ENCODE data around the gene USH1G. TPM values are rescaled to one million over a fixed set of nuclear protein-coding genes. Genes with fewer than 3 reads are reported as not detected.

Gene USH1G
- total RNA-seq, 1 experiment from 2014 or later: 2.7 TPM

DNA sequence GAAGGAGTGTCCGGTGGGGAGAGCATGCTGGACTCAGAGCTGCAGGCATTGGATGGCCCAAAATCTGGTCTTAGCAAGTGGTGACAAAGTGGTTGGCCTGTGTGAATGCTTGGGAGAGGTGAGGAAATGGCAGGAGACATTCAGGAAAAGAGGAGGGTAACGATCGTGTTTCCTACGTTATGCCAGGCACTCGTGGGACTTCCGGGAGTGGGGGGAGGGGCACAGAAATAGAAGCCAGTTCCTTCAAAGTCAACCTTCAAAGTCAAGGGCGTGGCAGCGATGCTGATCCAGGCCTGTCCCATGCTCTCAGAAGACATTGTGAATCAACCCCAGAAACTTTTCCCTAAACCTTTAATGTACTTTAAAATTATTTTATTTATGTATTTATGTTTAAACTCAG is 16.5 kb upstream of the USH1G start:
- H3K14ac ChIP-seq (ENCODE audit: insufficient read depth, low read length): no peak overlapping the region
- H3T11ph ChIP-seq (ENCODE audit: low read length): no peak overlapping the region
- no peak overlapping the region for H4K5ac ChIP-seq (ENCODE audit: insufficient read length, low read depth, low read length)
- H3K23ac ChIP-seq (ENCODE audit: insufficient read length, low read depth, low read length): no peak overlapping the region
- H4K8ac ChIP-seq (replicated peaks; ENCODE audit: insufficient read length, low read depth, low read length): no peak overlapping the region
- no peak overlapping the region for H2BK120ac ChIP-seq (ENCODE audit: low read depth, low read length, poor library complexity, severe bottlenecking)
- no peak overlapping the region for H3K4me2 ChIP-seq (ENCODE audit: insufficient read depth, insufficient read length, low read length)
- no peaks in the 10 kb centered on the region for H3K79me1 ChIP-seq (ENCODE audit: insufficient read depth, low read depth, low read length, poor library complexity, severe bottlenecking)
- H3K27me3 ChIP-seq (ENCODE audit: insufficient read depth, low read length): peaks cover 25% of the 10 kb centered on the region
- WGBS (ENCODE audit: extremely low coverage, insufficient read length, low lambda C conversion rate): no CpG with 5 or more reads among the region's 8 CpGs
- H2BK5ac ChIP-seq (ENCODE audit: insufficient read length, low read length): no peak overlapping the region
- H3K9me3 Mint-ChIP-seq: no peaks in the 10 kb centered on the region; a peak in 1 of 5 replicates
- H2AFZ ChIP-seq (ENCODE audit: low read length): no peak overlapping the region
- H2BK15ac ChIP-seq (ENCODE audit: low read depth, low read length): no peak overlapping the region
- TF ChIP-seq, protein P1, sequence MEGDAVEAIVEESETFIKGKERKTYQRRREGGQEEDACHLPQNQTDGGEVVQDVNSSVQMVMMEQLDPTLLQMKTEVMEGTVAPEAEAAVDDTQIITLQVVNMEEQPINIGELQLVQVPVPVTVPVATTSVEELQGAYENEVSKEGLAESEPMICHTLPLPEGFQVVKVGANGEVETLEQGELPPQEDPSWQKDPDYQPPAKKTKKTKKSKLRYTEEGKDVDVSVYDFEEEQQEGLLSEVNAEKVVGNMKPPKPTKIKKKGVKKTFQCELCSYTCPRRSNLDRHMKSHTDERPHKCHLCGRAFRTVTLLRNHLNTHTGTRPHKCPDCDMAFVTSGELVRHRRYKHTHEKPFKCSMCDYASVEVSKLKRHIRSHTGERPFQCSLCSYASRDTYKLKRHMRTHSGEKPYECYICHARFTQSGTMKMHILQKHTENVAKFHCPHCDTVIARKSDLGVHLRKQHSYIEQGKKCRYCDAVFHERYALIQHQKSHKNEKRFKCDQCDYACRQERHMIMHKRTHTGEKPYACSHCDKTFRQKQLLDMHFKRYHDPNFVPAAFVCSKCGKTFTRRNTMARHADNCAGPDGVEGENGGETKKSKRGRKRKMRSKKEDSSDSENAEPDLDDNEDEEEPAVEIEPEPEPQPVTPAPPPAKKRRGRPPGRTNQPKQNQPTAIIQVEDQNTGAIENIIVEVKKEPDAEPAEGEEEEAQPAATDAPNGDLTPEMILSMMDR (conservative IDR thresholded peaks at IDR 0.05): no peak
- peaks cover 78% of the 10 kb centered on the region for H3K27me3 Mint-ChIP-seq (ENCODE audit: low read depth)
- H3K27ac Mint-ChIP-seq: no peak overlapping the region
- H3K56ac ChIP-seq (ENCODE audit: insufficient read length, low read depth, low read length): no peak overlapping the region
- no peak overlapping the region for H3K27ac ChIP-seq (ENCODE audit: insufficient read length, low read depth, low read length)
- no peaks in the 10 kb centered on the region for H3K36me3 Mint-ChIP-seq (ENCODE audit: insufficient read depth in 1 of 3, low read depth in 3 of 3)
- H3K4me1 ChIP-seq (ENCODE audit: insufficient read depth, low read length): no peaks in the 10 kb centered on the region; the same call in 1 of the 2 replicates
- H2BK12ac ChIP-seq (ENCODE audit: insufficient read length, low read depth, low read length): no peak overlapping the region
- H2BK20ac ChIP-seq (ENCODE audit: low read depth, low read length, poor library complexity, severe bottlenecking): no peak overlapping the region
- DNase-seq: no peak
- no peak overlapping the region for H2AK5ac ChIP-seq (ENCODE audit: insufficient read length, low read length)
- no peak overlapping the region for H3K18ac ChIP-seq (ENCODE audit: insufficient read length, low read depth, low read length)
- H3K9me3 ChIP-seq (ENCODE audit: control insufficient read depth, low read depth, low read length): no peaks in the 10 kb centered on the region
- no peaks in the 10 kb centered on the region for H3K79me2 ChIP-seq (ENCODE audit: insufficient read depth, low read length)
- H3K4me1 Mint-ChIP-seq: peaks cover 17 to 28% of the 10 kb centered on the region in 2 experiments
- no peak overlapping the region for H3K9ac ChIP-seq (ENCODE audit: extremely low read depth, insufficient read length, low read length)
- no peaks in the 10 kb centered on the region for H4K20me1 ChIP-seq (ENCODE audit: control insufficient read depth, insufficient read depth, insufficient read length)
- H3K4me3 Mint-ChIP-seq: no peak overlapping the region
- H3K23me2 ChIP-seq (ENCODE audit: insufficient read length, low read depth, low read length, poor library complexity, severe bottlenecking): peaks cover 14% of the 10 kb centered on the region
- H3K4ac ChIP-seq (ENCODE audit: low read depth, low read length): no peak overlapping the region
- H4K91ac ChIP-seq (ENCODE audit: insufficient read length, low read depth, low read length): no peak overlapping the region

All from H9 (cell line).